Embryonic facial prominence (tissue), 1 donor: Measurements from ENCODE around the gene LZTS3.
"Not testable (repeated sequence)": the region's sequence is repeated elsewhere in the genome, so short reads cannot be mapped to it uniquely, and the experiment has no call there.

Experiments used
- DNase-seq: peaks from one replicate; pipeline ENCODE4 v3.0.0-alpha.2; 2016; ENCODE audit errors: extremely low spot score

The LZTS3 gene

GRCh38 chr20:3172933-3173609 lies at the start of gene LZTS3:
LZTS3 (minus strand) TSS chr20:3173549; CDS start chr20:3167163, 6,386 bp downstream.
- DNase-seq, result peak; percentile 61

- no peak for DNase-seq
Observed at GRCh38 chr20:3221398-3222226, 48.3 kb upstream of the LZTS3 start.

GRCh38 chr20:3218307-3218988 lies 45.1 kb upstream of the LZTS3 start:
- DNase-seq, result no peak

- not testable (repeated sequence) for DNase-seq
Observed at GRCh38 chr20:3215359-3215917, 42.1 kb upstream of the LZTS3 start.

GRCh38 chr20:3213226-3213625 lies 39.9 kb upstream of the LZTS3 start:
- DNase-seq, result no peak

- no peak for DNase-seq
Observed at GRCh38 chr20:3210346-3210745, 37.0 kb upstream of the LZTS3 start.

- no peak for DNase-seq
Observed at GRCh38 chr20:3209946-3210317, 36.6 kb upstream of the LZTS3 start.

GRCh38 chr20:3209257-3209945 lies 36.1 kb upstream of the LZTS3 start, which contains the start of gene ITPA:
ITPA (plus strand) TSS chr20:3209498; CDS start chr20:3209552, 54 bp downstream.
- DNase-seq, result no peak

GRCh38 chr20:3208786-3209256 lies 35.5 kb upstream of the LZTS3 start:
- DNase-seq, result no peak

- peak; percentile 45 for DNase-seq
Observed at GRCh38 chr20:3204124-3204794, 30.9 kb upstream of the LZTS3 start, which contains the start of gene DDRGK1. DDRGK1 (minus strand) TSS chr20:3204682; CDS start chr20:3204627, 55 bp downstream.

- DNase-seq, result no peak
Observed at GRCh38 chr20:3203315-3204123, 30.2 kb upstream of the LZTS3 start.

GRCh38 chr20:3202965-3203314 lies 29.6 kb upstream of the LZTS3 start:
- DNase-seq, result no peak

GRCh38 chr20:3199976-3200755 lies 26.8 kb upstream of the LZTS3 start:
- no peak for DNase-seq

- DNase-seq, result no peak
Observed at GRCh38 chr20:3199206-3199605, 25.9 kb upstream of the LZTS3 start.

GRCh38 chr20:3195590-3196237 lies 22.4 kb upstream of the LZTS3 start:
- no peak for DNase-seq

GRCh38 chr20:3194617-3195280 lies 21.4 kb upstream of the LZTS3 start:
- DNase-seq, result no peak

GRCh38 chr20:3193806-3194616 lies 20.7 kb upstream of the LZTS3 start:
- DNase-seq, result no peak
